Stimulated activated CD8-positive, alpha-beta memory T cell treated with anti-CD3 and anti-CD28 coated beads, Interleukin-12 subunit alpha, Interleukin-12 subunit beta, amount 100 ng/mL, for 24 hours (primary cell): ENCODE measurements around the gene ALK.
"Not testable (repeated sequence)": the region's sequence is repeated elsewhere in the genome, so short reads cannot be mapped to it uniquely, and the experiment has no call there.

ENCODE experiments used
- DNase-seq: peaks from one replicate; pipeline ENCODE4 v3.0.0-alpha.2; 2020; ENCODE audit errors: extremely low read depth

The ALK gene

DNA sequence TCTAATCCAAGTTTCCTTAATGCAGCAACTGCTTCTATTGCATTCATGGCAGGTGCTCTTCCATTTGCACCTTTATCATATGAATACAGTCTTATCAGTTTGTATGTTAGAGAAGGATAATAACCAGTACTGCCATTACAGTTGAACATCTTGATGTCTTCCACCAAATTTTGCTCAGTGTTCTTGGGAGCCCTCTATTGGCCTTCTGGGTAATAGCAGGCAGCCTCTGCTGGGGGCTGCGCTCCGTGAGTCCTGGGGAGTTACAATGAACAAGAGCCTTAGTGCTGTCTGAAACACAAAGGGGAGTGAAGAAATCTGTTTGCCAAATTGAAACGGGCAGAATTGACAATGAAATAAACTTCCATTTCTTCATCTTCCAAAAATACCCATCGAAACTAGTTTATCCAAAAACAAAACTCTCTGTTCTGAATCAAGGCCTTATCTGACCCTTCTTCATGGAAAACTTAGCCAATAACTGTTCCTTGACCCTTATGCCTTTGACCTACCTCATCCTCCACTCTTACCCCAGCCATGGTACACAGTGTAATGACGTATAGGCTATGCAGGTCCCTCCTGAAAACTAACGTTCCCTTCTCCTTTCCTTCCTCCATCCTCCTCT is 79.9 kb downstream of the ALK start:
- DNase-seq = no peak

DNA sequence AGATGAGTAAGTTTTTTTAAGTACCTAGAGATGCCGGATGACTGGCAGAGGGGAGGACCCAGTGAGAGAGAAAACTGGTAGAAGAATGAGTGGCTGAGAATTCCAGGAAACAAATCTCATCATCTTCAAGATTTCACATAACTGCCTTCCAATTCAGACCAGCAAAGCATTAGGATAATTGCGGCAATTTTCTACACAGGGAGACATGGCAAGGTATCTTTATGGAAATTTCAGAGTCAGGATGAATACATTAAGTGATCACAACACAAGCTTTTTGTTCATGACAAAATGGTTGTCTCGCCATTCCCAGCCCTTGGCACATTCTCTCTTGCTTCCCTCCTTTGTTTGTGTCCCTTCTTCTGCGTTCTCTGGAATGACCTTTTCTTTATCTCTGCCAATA is 82.1 kb downstream of the ALK start:
- no peak for DNase-seq

DNA sequence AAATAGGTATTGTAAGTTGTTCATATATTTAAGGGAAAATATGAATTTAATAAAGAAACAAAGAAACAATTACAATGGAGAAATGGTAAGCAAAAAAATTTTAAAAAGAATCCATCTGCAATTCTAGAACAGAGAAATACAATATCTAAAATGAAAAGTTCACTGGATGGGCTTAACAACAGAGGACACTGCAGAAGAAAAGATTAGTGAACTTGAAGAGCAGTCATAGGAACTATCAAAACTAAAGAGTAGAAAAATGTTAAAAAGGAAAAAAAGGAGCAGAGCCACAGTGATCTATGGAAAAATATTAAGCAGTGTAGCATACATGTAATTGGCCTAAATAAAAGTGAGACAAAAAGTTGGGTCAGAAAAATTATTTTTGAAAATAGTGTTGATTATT is 83.5 kb downstream of the ALK start:
- no peak for DNase-seq

DNA sequence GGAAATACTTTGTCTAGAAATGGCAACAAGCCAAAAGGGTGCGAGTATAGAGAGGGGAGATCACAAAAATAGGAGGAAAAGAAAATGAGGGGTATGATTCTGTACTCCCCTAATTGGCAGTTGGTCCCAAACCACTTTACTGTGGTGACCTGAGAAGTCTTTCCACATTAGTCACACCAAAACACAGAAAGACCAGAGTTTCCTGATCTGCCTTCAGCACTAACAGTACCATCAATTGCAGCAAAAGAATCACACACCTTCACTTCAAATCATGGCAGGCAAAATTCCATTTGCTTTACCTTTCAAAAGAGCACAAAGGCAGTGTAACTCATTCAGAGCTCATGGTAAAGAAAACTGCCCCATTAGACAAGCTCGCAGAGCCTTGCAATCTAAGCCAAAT is 86.8 kb downstream of the ALK start:
- no peak for DNase-seq

DNA sequence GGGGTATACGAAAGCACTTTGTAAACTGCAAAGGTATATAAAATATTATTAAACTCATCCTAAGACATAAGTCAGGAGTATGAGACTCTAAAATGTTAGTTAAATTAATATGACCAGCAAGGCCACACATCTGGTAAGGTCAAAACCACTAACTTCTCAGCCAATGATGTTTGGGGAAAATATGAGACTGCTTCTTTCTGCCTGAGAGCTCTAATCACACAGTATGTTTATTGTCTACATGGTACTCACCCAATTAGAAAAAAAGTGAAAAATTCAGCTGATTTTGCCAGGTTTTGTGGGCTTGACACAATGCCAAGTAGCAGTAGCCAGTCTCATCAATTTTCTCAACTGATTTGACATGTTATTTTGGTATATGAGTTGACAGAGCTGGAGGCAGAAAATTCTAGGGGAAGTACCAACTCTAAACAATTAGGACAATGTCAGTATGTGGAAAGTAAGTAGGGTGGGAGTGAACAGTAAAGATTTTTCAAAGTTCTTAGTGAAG is 87.3 kb downstream of the ALK start:
- DNase-seq = no peak

DNA sequence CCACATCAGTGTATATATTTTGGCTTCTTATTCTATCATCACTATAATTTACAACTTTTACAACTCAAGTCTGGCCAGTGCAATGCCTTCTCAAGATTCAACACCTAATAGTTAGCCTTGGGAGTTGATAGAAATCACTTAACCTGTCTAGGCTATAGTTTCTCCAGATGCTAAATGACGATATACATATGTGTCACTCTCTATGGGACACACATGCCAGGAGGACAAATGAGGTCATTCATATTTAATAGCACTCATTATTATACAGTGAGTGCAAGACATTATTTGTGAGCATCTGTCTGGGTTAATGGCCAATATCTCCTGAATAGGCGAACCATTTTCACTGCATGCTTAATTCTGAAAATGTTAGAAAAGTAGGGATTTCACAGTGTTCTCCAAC is 89.8 kb downstream of the ALK start:
- no peak for DNase-seq

DNA sequence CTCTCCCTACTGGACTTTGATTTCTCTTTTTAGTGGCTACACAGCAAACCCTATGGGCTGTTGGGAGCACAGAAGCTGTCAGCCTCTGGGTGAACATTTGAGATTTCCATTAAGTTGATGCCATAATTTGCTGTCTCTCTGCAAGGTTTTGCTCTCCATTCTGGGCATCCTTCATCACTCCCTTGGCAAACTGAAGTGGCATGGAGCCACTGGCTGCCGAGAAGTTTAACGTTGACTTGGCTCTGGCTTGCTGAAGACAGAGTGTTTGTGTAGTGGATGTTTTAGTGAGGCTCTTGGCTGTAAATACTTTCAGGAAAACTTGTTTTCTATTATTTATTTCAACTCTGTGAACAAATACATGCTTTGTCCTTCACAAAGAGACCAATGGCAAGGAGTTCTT is 91.5 kb downstream of the ALK start:
- DNase-seq = no peak

DNA sequence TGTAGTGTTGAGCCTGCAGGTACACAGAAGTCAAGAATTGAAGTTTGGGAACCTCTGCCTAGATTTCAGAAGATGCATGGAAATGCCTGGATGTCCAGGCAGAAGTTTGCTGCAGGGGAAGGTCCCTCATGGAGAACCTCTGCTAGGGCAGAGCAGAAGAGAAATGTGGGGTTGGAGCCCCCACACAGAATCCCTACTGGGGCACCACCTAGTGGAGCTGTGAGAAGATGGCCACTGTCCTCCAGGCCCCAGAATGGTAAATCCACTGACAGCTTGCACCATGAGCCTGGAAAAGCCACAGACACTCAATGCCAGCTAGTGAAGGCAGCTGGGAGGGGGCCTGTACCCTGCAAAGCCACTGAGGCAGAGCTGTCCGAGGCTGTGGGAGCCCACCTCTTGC is 97.2 kb downstream of the ALK start:
- not testable (repeated sequence) for DNase-seq

DNA sequence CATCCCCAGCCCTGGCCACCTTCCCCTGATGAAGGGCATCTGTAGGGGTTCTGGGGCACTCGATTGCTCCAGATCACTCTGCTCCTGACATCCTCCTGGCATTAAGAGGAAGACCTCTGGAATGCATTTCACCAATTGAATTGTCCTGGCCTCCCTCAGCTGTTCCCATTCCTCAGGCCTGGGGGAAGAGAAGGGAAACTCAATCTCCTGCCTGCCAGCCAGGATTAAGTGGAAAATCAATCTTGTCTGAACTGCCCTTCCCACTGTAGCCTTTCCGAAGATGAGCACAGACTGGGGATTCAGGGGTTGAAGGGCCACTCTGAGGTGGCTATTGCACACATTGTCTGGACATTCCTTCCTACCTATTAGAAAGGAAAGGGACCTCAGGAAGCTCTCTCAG is 99.8 kb downstream of the ALK start:
- no peak for DNase-seq

DNA sequence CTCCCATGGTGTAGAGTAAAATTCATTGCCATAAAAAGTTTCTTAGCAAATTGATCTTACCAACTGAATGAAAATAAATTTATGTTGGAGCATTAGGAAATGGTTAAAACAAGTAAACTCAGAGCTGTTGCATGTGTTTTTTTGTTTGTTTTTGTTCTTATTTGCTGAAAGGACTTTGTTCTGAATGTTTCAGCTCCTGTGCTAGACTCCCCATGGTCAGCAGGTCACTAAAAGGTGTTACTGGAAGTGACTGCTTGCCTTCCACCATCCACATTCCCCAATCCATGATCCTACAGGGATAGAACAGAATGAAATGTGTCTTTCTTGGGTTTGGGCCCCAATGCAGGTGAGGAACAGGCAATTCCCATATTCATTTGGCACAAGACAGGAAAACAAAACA is 101.8 kb downstream of the ALK start:
- no peak for DNase-seq

DNA sequence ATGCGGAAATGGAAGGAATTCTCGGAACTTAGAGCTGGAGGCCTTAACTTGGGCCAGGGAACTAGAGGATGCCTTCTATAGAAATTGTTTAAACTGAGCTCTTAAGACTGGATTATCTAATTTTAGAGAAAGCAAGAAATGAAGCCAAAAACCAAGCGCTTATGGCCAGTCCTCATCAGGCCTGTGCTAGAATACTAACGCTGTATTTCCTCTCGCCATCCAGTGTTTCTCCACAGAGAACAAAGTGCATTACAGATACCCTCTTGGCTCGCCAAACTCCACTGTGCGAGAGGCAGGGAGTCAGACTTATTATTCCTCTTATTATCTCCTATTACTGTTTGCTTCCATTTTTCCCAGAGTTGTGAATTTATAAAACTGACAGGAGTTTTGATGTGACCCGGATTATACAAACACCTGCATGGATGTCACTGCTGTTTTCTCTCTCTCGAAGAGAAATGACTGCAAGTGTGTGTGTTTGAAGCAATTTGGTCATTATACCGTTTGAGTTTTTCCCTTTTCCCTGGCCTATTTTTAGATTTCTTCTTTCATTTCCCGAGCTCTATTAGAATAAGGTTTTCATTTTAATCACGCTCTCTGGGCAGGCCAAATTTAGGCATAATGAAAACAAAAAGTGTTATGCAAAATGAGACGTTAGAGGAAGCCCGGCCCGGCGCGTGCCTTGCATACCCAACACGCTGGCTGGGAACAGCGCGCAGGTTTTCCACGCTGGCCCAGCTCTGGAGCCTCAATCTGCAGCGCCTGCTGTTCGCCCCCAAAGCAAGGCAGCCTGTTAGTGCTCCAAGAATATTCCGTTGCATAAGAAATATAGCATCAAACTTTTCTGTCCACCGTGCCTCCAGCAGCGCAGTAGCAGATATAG is 103.3 kb downstream of the ALK start:
- no peak for DNase-seq

DNA sequence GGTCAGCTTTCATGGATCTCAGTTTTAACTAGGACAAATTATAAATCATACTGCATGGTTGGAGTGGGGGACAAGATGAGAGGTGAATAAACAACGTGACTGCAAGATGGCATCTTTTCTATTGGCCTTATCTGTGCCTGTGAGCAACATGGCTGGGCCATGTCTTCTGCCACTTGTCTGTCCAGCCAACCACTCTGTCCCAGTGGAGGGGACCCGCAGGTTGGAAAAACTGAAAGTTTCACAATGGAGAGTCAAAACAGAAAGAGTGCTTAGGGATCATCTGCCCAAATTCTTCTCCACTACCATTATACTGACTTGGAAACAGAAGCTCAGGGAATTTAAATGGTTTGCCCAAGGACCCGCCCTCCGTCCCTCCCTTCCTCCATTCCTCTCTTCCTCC is 104.1 kb downstream of the ALK start:
- DNase-seq = no peak

DNA sequence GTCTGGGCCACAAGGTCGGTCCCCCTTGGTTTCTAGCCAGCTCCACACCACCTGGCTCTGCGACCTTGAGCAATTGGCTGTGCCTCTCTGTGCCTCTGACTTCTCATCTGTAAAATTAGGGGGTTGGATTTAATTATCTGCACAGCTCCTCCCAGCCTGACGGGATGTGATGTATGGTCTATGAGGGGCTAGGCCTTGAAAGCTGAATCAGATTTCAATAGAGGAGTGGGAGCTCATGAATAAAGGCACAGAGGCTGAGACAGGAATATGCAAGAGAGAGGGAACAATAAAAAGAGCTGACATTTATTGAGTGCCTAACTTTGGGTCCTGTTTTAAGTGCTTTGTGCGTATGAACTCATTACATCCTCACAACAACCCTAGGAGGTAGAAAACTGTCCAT is 104.7 kb downstream of the ALK start:
- DNase-seq = no peak

DNA sequence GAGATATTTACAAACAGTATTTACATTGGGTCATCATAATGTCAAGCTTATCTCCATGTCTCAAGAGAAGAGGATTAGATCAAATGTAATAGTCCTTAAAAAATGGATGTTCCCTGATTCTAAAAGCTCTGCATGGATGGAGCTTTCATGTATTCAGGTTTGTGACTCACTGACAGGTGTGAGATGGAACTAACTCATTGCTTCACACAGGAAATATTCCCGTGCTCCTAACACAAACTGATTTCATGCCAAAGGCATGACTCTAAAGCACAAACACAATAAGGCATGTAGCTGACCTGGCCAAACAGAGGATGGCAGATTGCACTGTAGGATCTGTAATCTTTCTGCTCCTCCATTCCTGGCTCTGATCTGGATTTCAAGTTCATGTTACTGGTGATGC is 110.0 kb downstream of the ALK start:
- DNase-seq = no peak

DNA sequence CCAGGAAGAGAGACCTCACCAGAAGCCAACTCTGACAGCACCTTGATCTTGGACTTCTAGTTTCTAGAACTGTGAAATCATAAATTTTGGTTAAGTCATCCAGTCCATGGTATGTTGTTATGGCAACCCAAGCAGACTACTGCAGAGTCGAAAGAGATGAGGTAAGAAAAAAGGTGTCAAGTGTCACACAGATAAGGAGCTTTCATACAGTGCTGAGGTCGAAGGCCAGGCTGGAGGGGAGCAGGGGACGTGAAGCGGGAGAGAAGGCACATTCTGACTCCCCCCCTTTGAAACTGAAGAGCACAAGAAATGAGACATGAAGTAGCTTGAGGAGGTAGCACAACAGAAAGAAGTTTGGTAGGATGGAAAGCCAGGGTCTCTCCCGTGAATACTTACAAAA is 110.4 kb downstream of the ALK start:
- no peak for DNase-seq

DNA sequence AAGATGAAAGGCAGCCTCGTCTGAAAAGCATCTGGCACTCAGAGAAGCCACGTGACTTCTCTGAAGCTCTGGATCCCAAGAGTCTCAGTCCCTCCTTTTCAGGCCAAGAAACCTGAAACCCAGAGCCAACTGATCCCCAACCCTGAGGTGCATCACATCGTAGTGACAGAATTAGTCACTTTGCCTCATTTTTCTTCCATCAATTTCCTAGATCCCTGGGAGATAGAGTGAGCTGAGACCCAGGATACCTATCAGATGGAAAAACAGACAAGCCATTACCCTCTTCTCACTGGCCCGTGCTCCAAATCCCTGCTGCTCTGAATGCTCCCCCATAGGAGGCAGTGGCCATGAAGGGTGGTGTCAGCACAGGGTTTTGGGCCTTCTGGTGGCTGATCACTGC is 113.1 kb downstream of the ALK start:
- no peak for DNase-seq

DNA sequence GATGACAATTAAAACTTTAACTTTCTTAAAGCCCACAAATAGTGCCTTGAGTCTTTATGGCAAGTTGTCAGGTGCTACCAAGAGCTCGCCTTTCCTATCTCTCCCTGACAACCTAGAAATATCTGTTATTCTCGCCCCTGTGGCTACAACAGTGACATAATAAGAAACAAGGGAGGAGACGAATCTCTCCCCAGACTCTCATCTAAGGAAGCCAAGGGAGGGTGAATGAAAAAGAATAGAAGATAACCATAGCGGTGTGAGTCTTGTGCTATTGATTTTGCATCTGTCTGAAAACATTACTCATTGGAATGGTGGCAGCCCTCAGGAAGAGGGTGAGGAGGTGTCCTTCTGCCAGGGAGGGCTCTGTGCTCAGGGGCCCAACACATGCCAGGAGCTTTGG is 114.3 kb downstream of the ALK start:
- no peak for DNase-seq

DNA sequence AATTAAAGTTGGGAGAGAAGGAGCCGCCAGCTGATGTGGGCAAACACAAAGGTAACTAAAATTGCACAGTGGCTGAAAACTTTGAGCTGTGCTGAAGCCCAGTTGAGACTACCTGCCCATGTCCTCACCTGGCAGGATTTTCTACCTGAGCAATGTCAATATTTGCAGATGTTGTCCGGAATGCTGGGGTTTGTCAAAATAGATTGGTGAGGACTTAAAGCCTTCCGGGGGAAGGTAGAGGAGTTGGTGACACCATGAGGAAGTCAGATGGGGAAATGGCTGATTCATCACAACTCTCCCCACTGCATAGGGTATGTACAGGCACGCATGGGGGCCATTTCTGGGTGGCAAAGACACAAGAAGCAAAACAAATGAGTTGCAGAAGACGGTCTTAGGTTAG is 114.9 kb downstream of the ALK start:
- DNase-seq = no peak

DNA sequence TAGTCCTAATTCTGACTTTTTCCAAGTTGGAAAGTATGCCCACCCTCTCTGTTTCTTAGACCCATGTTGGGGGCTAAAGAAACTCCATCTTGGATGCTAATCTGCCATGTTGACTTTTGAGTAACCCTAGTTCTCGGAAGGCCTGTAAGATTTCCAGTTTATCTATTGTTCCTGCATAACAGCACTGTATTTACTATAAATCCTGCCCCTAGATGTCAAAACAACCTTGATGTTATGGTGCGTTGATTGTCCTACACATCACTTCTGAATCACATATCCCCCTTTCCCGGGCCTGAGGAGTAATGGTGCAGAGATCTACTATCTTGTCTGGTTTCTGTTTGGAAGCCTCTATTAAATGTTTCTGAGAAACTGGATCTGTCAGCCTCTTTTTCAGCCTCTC is 116.7 kb downstream of the ALK start:
- DNase-seq = no peak

DNA sequence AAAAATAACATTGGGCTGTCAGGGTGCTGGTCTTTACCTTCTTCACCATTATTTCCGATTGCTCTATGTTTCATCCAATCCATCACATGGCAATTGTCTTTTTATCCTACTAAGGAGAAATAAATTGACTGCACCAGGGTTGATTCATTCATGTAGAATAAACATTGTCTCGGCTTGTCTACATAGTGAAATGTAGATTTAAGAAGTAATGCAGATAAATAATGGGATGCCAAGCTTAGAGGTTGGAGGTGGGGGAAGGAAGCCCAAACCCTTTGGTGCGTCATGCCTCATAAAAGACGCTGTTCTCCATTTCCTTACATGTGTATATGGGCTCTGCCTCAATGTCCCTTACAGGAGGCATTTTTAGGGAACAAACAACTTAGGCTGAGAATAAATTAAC is 117.8 kb downstream of the ALK start:
- no peak for DNase-seq

DNA sequence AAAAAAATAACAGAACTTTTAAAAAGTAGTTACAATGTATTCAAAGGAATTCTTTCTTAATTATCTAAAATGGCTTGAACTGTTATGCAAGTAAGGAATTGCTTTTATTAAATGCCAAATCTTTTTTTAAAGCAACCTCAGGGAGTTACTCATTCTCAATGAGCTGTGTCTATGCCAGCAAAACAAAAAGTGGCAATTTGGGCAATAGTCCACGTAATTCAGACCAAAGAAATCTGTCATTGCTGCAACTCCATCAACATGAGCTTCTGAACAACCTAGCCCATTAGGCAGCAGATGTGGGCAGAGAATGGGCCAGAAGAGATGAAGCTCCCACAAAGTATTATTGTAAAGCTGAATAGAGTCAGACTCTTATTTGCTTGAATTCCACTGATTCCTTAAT is 118.4 kb downstream of the ALK start:
- no peak for DNase-seq

DNA sequence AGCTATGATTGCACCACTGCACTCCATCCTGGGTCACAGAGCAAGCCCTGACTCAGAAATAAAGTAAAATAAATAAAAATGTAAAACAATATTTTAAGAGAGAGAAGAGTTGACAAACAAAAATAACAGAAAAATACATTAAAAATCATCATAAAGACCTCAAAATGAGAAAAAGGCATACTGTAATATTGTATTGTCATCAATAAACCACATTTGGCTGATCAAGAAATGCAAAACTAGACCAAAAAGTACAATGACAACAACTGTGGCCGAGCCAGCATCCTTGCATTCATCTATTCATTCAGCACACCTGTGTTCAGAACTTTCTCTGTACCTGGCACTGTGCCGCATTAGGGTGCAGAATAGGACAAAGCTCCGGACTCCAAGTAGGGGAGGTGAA is 121.8 kb downstream of the ALK start:
- no peak for DNase-seq

DNA sequence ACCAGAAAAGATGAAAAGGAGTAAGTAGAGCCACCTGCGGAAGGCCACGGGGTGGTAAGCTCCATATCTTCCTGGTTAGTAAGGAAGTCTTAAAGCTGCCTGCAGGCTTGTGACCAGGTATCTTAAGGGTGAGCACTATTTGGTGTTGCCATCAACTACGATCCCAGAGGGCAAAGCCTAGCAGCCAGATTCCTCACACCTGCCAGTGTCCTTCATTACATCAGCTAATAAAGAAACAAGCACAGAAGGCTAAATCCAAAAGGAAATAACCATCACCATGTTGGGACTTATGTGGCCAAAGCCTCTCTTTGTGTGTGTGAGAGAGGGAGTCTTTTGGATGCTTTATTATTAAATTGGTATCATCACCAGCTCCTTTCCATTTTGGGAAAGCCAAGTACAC is 123.5 kb downstream of the ALK start:
- DNase-seq = no peak

DNA sequence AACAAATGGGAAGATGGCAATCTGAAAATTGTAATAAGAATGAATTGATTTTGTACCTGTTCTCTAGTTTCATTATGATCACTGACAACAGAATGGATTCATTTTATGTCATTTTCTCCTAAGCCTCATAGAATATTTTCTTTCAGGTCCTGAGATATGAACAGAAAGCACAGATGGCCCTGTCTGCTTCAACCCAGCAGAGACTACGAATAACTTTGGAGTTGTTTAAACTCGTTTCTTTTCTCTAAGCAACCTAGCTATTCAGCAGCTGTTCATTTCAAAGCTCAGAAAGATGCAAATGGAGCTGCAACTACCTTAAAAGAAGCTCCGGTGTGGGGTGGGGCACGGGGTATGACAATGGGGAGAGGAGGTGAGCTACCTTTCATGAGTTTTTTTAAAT is 124.9 kb downstream of the ALK start:
- DNase-seq = no peak
